KMS-11 (cell line): Measurements from ENCODE around the gene FAM174C.

Source experiments
- H2AFZ ChIP-seq: fragments of 200-600 bp; sonication (generic); 2 replicates; pipeline ENCODE4 v1.6.1; 2016; ENCODE audit warnings: antibody characterized with exemption, mixed run types, low read depth
- H3K27ac ChIP-seq: fragments of 200-600 bp; sonication (generic); 2 replicates; pipeline ENCODE4 v1.6.1; 2016; ENCODE audit warnings: mild to moderate bottlenecking, mixed run types
- H3K27me3 ChIP-seq: fragments of 200-600 bp; sonication (generic); 2 replicates; pipeline ENCODE4 v1.6.1; 2017; ENCODE audit warnings: mild to moderate bottlenecking, low read depth, mixed run types, moderate library complexity; ENCODE audit not compliant: insufficient read depth
- H3K36me3 ChIP-seq: fragments of 200-600 bp; sonication (generic); 2 replicates; pipeline ENCODE4 v1.6.1; 2017; ENCODE audit warnings: mild to moderate bottlenecking, mixed run types; ENCODE audit not compliant: insufficient read depth
- H3K4me1 ChIP-seq: fragments of 200-600 bp; sonication (generic); 2 replicates; pipeline ENCODE4 v1.6.1; 2016; ENCODE audit warnings: mild to moderate bottlenecking, low read depth, mixed run types; ENCODE audit not compliant: poor library complexity, severe bottlenecking
- H3K4me2 ChIP-seq: fragments of 200-600 bp; sonication (generic); 2 replicates; pipeline ENCODE4 v1.7.0; 2016; ENCODE audit warnings: mild to moderate bottlenecking, mixed run types
- H3K4me3 ChIP-seq: fragments of 200-600 bp; sonication (generic); IDR thresholded peaks from 2 replicates; pipeline ENCODE4 v1.6.1; 2017; ENCODE audit warnings: low read depth, low read length, mixed read lengths; ENCODE audit not compliant: insufficient read depth
- H3K79me2 ChIP-seq: fragments of 200-600 bp; sonication (generic); 2 replicates; pipeline ENCODE4 v1.6.1; 2016; ENCODE audit warnings: low read depth, mixed run types; ENCODE audit not compliant: insufficient read depth
- H3K9ac ChIP-seq: fragments of 200-600 bp; sonication (generic); 2 replicates; pipeline ENCODE4 v1.6.1; 2016; ENCODE audit warnings: mild to moderate bottlenecking, mixed run types
- H4K20me1 ChIP-seq: fragments of 200-600 bp; sonication (generic); 2 replicates; pipeline ENCODE4 v1.6.1; 2016; ENCODE audit warnings: mild to moderate bottlenecking, mixed run types; ENCODE audit not compliant: insufficient read depth
- CTCF ChIP-seq: fragments of 200-600 bp; sonication (generic); conservative IDR thresholded peaks from 2 replicates; pipeline ENCODE4 v1.6.1; 2017; ENCODE audit warnings: low read depth, mild to moderate bottlenecking, antibody characterized with exemption, low read length, moderate library complexity, mixed read lengths

Gene FAM174C

GRCh38 chr19:1237027-1237659 is 38.2 kb upstream of the FAM174C start:
- Histone ChIP-seq H3K4me2 (peak overlapping the region; percentile 66), H3K4me1 (peaks cover 12% of the 10 kb centered on the region), H2AFZ (peak overlapping the region; percentile 30; the same call in 1 of the 2 replicates), H3K27me3 (peaks cover 24% of the 10 kb centered on the region), H3K36me3 (no peaks in the 10 kb centered on the region), H3K9ac (no peak overlapping the region), H3K4me3 (no peak overlapping the region), H3K27ac (no peak overlapping the region), H4K20me1 (no peaks in the 10 kb centered on the region), H3K79me2 (peaks cover 5% of the 10 kb centered on the region; the same call in 1 of the 2 replicates)
- no peak for TF ChIP-seq CTCF

GRCh38 chr19:1237754-1238368 is 37.5 kb upstream of the FAM174C start, which contains the start of gene CBARP:
Gene CBARP (minus strand): TSS chr19:1238005. CDS start chr19:1236100, 1,905 bp downstream.
- H3K27me3 ChIP-seq: peaks cover 24% of the 10 kb centered on the region
- no peaks in the 10 kb centered on the region for H3K36me3 ChIP-seq
- H2AFZ ChIP-seq: peak within 1 kb of the TSS; percentile 30; the same call in 1 of the 2 replicates
- H3K9ac ChIP-seq: no peak within 1 kb of the TSS
- no peak within 1 kb of the TSS for H3K27ac ChIP-seq
- TF ChIP-seq CTCF: no peak
- H4K20me1 ChIP-seq: no peaks in the 10 kb centered on the region
- peaks cover 12% of the 10 kb centered on the region for H3K4me1 ChIP-seq
- no peak within 1 kb of the TSS for H3K4me3 ChIP-seq
- H3K4me2 ChIP-seq: peak within 1 kb of the TSS; percentile 66
- H3K79me2 ChIP-seq: peaks cover 9% of the 10 kb centered on the region; the same call in 1 of the 2 replicates

- no peak overlapping the region for H3K9ac ChIP-seq
- no peaks in the 10 kb centered on the region for H4K20me1 ChIP-seq
- no peak overlapping the region for H3K4me3 ChIP-seq
- no peak overlapping the region for H3K27ac ChIP-seq
- peaks cover 19% of the 10 kb centered on the region for H3K4me1 ChIP-seq
- H3K36me3 ChIP-seq: no peaks in the 10 kb centered on the region
- TF ChIP-seq CTCF: no peak
- peaks cover 9% of the 10 kb centered on the region; the same call in 1 of the 2 replicates for H3K79me2 ChIP-seq
- H2AFZ ChIP-seq: no peak overlapping the region
- peaks cover 21% of the 10 kb centered on the region for H3K27me3 ChIP-seq
- no peak overlapping the region; the same call in 1 of the 2 replicates for H3K4me2 ChIP-seq
Observed at GRCh38 chr19:1238369-1239303, 36.7 kb upstream of the FAM174C start.

GRCh38 chr19:1239420-1239795 is 35.9 kb upstream of the FAM174C start:
- H3K27ac ChIP-seq: no peak overlapping the region
- H4K20me1 ChIP-seq: no peaks in the 10 kb centered on the region
- H3K36me3 ChIP-seq: no peaks in the 10 kb centered on the region
- peak overlapping the region; percentile 61; the same call in 1 of the 2 replicates for H2AFZ ChIP-seq
- peak overlapping the region; percentile 71 for H3K4me2 ChIP-seq
- no peak overlapping the region for H3K4me3 ChIP-seq
- H3K9ac ChIP-seq: no peak overlapping the region
- H3K4me1 ChIP-seq: peaks cover 26% of the 10 kb centered on the region
- TF ChIP-seq CTCF: no peak
- H3K79me2 ChIP-seq: peaks cover 9% of the 10 kb centered on the region; the same call in 1 of the 2 replicates
- peaks cover 21% of the 10 kb centered on the region for H3K27me3 ChIP-seq
